ENCODE results near the gene WRAP53.
"Not testable (repeated sequence)": the region's sequence is repeated elsewhere in the genome, so short reads cannot be mapped to it uniquely, and the experiment has no call there.

WRAP53 gene

DNA sequence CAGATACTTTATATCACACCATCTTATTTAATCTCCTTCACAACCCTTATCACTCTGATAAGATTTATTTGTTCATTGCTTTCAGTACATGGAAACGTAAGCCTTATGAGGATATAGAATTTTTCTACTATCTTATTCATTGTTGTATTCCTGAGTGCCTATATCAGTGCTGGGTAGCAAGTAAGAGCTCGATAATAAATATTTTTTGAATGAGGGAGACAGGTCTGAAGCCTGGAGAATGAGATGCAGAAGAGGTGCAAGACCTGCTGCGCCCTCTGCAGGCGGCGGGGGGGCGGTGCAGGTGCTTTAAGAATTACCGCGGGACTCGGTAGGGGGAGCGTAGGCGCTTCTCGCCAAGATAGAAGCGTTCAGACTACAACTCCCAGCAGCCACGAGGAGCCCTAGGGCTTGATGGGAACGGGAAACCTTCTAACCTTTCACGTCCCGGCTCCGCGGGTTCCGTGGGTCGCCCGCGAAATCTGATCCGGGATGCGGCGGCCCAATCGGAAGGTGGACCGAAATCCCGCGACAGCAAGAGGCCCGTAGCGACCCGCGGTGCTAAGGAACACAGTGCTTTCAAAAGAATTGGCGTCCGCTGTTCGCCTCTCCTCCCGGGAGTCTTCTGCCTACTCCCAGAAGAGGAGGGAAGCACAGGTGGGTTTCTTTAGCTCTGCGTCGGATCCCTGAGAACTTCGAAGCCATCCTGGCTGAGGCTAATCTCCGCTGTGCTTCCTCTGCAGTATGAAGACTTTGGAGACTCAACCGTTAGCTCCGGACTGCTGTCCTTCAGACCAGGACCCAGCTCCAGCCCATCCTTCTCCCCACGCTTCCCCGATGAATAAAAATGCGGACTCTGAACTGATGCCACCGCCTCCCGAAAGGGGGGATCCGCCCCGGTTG, at the start of gene WRAP53:
Gene WRAP53 (plus strand): TSS at position 570 of the 900 bp plus-strand sequence. CDS start 172 bp downstream, at position 742.
- DNase-seq (ENCODE audit: low read depth, low spot score), result peak; percentile 98

DNA sequence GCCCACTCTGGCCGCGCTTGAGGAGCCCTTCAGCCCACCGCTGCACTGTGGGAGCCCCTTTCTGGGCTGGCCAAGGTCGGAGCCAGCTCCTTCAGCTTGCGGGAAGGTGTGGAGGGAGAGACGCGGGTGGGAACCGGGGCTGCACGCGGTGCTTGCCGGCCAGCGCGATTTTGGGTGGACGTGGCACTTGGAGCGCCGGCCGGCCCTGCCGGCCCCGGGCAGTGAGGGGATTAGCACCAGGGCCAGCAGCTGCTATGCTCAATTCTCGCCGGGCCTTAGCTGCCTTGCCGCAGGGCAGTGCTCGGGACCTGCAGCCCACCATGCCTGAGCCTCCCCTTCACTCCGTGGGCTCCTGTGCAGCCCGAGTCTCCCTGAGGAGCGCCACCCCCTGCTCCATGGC, 47.5 kb upstream of the WRAP53 start:
- no peak for DNase-seq (ENCODE audit: low read depth, low spot score)

GRCh38 chr17:7641635-7642034, 46.6 kb upstream of the WRAP53 start:
- not testable (repeated sequence) for DNase-seq (ENCODE audit: low read depth, low spot score)

- DNase-seq (ENCODE audit: low read depth, low spot score), result no peak
Measured at GRCh38 chr17:7644775-7645174, 43.5 kb upstream of the WRAP53 start.

DNA sequence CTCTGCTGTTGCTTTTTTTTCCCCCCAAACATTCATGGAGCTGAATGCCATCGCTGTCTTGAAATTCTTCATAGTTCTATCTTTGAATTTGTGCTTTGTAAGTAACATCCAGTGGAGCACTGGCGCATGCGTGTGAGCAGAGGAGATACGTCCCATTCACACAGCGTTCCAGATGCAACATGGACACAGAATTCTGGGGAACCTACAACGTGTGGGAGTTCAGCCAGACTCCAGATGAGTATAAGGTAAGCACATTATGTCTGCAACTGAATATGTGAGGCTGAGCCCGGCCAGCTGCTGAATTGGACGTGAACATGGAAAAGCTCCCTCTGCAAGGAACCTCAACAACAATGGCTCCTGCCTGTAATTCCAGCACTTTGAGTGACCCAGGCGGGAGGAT, 41.8 kb upstream of the WRAP53 start:
- no peak for DNase-seq (ENCODE audit: low read depth, low spot score)

GRCh38 chr17:7647018-7647417, 41.3 kb upstream of the WRAP53 start:
- DNase-seq (ENCODE audit: low read depth, low spot score), result no peak

DNA sequence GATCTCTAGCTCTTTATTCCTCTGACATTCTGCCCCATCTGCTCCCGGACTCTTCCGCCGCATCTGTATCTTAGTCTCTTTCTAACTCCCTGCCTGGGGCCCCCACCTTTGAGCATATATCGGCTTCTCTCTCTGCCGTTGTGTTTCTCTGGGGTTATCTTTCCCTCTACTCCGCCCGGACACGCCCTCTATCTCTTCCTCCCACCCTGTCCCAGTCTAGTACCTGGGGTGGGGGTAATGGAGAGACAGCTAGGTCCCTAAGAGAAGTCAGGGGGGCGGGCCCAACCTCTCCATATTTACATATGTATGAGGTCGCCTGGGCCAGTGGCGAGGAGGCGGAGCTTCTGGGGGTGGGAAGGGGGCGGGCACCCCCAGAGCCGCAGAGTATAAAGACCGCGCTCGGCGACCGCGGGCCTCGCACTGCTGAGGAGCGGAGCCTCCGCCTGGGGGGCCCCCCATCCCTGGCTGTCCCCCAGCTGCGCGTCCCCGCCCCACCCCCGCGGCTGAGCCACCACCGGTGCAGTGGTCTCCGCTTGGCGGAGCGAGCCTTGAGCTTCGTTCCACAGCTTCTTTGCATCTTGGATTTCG, 37.7 kb upstream of the WRAP53 start, which contains the start of gene ATP1B2:
Gene ATP1B2 (plus strand): TSS at position 418 of the 588 bp plus-strand sequence. CDS start 593 bp downstream, outside the sequence.
- DNase-seq (ENCODE audit: low read depth, low spot score), result peak; percentile 92

- DNase-seq (ENCODE audit: low read depth, low spot score), result no peak
Measured at GRCh38 chr17:7651097-7651664, 37.1 kb upstream of the WRAP53 start.

- no peak for DNase-seq (ENCODE audit: low read depth, low spot score)
Measured at GRCh38 chr17:7651665-7652387, 36.5 kb upstream of the WRAP53 start.

GRCh38 chr17:7652388-7653356, 35.6 kb upstream of the WRAP53 start:
- DNase-seq (ENCODE audit: low read depth, low spot score), result no peak

DNA sequence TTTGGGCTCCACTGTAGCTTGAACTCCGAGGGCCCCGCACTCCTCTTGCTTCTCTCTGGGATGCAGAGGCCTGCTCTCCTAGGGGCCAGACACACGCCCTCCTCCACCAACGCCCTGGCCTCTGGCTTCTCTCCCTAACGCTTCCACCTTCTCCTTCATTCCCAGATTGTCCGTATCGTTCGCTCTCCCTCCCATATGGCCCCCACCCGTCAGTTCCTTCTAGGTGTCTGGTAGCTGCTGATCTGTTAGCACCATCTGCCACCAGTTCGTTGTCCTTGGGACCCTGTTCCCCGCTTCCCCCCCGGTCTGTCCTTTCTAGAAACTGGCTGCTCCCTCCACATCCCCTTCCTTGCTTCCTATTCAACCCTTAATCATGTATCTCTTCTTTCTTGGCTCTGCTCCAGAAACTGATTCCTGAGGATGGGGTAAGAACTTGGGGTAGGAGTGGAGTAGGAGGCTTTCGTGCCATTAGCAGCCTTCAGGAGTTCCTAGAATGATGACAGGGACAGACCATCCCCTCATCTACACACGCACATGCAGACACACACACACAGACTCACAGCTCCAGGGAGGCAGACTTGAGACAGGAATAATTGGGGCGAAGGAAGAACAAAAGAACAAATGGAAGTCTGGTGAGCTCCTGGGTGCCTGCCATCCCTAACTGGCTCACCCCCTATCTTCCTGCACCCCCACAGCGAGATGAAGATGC, 33.3 kb upstream of the WRAP53 start:
- no peak for DNase-seq (ENCODE audit: low read depth, low spot score)

GRCh38 chr17:7655541-7655840, 32.8 kb upstream of the WRAP53 start:
- DNase-seq (ENCODE audit: low read depth, low spot score), result no peak

DNA sequence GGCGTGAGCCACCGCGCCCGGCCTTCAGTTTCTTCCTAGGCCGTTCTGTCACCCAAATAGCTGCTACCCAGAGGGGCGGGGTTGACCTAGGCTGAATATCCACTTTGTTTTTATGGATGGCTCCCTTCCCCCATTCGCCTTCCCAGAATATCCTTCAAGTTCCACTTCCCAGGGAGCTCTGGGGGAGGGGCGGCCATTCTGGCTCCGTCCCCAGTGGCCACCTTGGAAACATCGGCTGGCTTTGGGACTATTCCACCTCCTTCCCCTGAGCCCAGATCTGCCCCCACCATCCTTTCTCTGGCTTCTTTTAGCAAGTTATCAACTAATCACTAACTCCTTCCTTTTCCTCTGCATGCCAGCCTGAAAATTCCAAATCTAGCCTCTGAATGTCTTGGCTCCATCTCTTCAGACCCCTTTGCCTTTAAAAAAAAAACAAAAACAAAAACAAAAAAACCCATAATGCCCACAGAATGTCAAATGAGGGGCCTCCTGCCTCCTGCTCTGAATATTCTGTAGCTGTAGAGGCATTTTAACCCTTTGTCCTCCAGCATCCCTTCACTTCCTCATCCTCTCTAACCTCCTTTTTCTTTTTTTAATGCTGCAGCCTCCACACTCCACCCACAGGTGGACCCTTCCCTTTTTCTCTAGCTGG, 31.2 kb upstream of the WRAP53 start:
- peak; percentile 93 for DNase-seq (ENCODE audit: low read depth, low spot score)

DNA sequence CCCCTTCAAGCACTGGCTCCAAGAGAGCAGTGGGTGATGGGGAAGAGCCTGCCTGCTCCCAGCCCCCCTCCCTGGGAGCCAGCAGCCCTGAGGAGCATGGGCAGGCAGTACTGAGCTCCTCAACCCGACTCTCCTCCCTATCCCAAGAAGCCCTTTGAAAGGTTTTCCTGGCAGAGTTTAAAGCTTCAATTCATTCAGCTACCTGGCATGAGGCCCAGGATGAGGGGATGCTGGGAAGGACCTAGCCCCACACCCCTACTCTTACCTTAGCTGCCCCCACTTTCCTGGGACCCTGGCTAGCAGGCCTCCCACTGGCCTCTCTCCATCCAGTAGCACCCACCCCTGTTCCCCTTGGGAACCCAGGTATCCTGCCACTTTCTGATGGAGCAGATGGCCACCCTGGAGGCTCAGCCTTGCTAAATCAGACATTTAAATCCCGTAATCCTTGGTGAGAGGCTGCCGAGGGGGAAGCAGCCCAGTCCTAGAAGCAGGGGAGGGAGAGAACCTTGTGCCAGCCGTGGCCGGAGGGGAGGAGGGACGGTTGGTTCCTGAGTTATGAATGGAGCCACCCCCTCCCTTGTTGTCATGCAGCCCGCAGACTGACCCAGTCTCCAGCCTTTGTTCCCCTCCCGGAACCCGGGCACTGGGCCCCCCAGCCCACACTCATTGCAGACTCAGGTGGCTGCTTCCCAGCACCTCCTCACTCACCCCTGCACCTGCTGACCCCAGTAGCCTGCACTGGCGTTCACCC, 20.4 kb upstream of the WRAP53 start:
- no peak for DNase-seq (ENCODE audit: low read depth, low spot score)

DNA sequence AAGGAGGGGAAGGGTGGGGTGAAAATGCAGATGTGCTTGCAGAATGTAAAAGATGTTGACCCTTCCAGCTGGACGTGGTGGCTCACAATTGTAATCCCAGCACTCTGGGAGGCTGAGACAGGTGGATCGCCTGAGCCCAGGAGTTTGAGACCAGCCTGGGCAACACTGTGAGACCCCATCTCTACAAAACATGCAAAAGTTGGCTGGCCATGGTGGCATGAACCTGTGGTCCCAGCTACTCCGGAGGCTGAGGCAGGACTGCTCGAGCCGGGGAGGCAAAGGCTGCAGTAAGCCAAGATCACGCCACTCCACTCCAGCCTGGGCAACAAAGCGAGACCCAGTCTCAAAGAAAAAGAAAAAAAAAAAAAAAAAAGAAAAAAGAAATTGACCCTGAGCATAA, 19.8 kb upstream of the WRAP53 start:
- no peak for DNase-seq (ENCODE audit: low read depth, low spot score)

- DNase-seq (ENCODE audit: low read depth, low spot score), result no peak
Measured at GRCh38 chr17:7673239-7673638, 15.0 kb upstream of the WRAP53 start.

DNA sequence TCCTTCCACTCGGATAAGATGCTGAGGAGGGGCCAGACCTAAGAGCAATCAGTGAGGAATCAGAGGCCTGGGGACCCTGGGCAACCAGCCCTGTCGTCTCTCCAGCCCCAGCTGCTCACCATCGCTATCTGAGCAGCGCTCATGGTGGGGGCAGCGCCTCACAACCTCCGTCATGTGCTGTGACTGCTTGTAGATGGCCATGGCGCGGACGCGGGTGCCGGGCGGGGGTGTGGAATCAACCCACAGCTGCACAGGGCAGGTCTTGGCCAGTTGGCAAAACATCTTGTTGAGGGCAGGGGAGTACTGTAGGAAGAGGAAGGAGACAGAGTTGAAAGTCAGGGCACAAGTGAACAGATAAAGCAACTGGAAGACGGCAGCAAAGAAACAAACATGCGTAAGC, 13.3 kb upstream of the WRAP53 start:
- no peak for DNase-seq (ENCODE audit: low read depth, low spot score)

DNA sequence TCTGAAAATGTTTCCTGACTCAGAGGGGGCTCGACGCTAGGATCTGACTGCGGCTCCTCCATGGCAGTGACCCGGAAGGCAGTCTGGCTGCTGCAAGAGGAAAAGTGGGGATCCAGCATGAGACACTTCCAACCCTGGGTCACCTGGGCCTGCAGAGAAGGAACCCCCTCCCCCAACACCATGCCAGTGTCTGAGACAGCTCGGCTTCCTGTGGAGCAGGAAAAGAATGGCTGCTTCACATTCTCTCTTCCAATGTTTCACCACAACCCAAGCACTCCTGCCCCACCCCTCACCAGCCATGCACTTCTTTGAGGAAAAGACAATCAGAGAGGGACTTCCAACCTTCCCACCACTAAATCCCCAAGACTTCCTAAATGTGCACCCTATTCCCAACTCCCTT, 11.7 kb upstream of the WRAP53 start:
- no peak for DNase-seq (ENCODE audit: low read depth, low spot score)

Measured in iPS DF 19.7 (cell line).